HG03342 (cell line): ENCODE data around the gene PKM.

ENCODE experiments used
- ATAC-seq: cut with Tn5 transposase; IDR thresholded peaks from one replicate; pipeline ENCODE4 v1.9.1; 2021; ENCODE audit warnings: mild to moderate bottlenecking, moderate library complexity; ENCODE audit not compliant: unreplicated experiment

The PKM gene

DNA sequence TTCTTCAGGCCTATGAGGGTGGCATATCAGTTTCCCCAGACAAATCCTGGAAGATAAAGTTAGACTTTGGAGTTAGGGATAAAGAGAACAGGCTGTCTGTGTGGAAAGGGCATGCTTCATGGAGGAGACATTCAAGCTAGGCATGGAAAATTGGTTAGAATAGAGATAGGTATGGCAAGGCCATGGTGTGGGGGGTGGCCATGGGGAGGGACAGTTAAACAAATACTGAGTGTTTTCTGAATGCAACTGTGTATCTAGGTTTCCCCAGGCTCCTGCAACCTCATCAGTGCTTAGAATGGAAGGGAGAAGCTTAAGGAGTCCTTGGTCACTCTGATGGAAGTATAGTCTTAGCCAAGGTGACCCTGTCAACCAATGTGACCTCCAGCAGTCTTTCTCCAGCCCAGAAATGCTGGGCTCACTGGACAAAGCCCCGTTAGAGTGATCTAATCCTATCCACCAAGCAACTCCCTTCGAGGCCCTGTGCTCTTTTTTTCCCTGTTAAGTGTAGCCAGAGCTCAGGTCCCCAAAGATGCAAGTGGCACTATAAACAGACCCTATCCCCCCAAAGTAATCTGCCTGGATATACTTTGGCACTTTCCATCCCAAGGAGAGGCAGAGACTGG lies 5.5 kb upstream of the PKM start:
- ATAC-seq: no peak

DNA sequence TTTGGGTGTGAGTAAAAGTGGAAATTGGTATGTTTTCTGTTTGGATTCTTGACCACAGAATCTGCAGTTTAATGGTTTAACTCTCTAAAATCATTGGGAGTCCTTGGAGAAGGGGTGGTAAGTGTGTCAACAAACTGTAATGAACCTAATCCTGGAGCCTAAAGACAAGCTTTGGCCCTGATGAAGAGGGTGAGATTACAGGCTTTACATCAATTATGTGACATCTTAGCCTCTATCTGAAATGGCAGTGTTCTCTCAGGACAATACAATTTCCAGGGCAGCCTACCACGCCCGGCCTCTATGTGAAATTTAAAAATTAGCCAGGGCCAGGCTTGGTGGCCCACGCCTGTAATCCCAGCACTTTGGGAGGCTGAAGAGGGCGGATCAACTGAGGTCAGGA lies 4.3 kb upstream of the PKM start:
- no peak for ATAC-seq

DNA sequence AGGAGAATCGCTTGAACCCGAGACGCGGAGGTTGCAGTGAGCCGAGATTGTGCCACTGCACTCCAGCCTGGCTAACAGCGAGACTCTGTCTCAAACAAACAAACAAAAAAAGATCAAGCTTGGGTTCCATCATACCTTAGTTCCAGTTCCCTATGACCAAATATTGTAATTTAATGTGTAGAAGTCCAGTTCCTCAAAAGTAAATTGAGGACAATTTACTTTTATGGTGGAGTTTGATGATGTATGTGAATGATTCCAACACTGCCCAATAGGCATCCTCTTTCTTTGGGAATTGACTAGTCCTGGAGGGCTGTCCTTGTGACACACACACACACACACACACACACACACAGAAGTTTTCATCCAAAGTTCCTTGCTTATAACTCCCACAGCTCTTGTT lies 2.8 kb upstream of the PKM start:
- no peak for ATAC-seq

DNA sequence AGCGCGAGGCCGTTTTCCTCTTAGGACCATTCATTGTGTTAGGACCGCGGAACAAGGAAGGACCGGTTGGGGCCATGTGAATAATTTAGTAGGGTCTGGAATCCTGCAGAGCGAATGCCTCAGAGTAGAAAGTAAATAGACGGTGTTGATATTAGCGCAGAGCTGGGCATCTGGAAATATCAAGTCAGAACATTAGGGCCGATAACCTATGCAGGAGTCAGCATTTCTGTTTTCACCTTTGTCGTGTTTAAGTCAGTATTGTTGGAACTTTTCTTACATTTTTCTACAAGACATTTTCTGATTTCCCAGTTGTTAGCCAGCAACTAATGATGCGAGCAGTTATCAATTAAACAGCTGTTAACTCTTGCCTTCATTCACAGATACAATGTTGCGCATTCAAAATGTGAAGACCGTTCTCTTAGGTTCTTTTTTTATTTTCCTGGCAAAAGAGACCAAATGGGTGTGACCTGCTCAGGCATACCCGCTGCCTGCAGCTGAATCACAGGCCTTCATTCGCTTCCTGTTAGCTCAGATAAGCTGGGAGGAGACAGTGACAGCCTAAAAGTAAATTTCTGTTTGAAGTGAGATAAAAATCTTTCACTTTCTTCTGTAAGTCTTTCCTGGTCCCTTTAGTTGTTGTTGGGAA lies 966 bp upstream of the PKM start:
- ATAC-seq: no peak

DNA sequence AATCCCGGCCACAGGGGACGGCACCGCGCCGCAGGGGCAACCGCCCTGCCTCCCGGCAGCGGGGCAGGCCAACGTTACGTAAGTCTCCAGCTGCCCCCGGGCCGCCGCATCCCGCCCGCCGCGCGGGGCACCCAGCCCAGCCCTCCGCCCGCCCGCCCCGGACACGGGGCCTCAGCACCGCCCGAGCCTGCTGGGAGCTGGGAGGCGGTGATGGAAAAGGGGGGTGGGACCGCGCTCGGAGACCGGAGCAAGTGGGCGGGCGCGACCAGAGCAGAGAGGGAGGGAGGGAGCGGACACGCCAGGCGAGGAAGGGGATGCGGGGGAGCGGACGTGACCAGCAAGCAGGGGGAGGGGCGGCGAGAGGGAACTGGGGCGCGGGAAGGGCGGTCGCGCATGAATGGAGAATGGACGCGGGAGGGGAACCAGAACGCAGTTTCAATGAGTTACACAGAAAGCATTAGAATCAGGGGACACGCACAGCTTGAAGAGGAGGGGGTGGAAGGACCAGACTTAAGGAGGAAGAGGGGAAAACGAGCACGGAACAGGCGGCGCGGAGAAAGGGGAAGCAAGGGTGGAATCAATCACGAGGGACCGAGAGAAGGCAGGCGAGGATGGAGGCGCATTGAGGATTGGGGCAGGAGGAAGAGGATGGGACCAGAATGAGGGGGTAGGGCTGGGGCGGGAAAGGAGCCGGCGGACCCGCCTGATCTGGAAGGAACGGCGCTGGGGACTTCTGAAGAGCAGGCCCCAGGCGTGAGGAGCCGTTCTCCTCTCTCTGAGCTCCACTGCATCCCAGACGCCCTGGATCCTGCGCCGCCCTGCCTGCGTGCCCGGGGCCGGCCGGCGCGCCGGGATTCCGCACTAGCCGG lies 559 bp downstream of the PKM start:
- ATAC-seq: no peak

DNA sequence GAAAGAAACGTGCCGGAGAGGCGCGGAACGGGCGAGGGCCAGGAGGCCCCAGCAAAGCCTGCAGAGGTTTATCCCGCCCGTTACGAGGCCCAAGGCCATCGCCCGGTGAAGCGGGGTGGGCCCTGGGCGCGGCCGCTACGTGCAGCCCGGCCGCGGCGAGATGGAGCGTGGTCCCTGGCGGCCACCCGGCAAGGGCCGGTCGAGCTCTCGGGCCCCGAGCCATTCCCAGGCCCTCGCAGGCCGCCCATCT lies 1.1 kb downstream of the PKM start:
- no peak for ATAC-seq

DNA sequence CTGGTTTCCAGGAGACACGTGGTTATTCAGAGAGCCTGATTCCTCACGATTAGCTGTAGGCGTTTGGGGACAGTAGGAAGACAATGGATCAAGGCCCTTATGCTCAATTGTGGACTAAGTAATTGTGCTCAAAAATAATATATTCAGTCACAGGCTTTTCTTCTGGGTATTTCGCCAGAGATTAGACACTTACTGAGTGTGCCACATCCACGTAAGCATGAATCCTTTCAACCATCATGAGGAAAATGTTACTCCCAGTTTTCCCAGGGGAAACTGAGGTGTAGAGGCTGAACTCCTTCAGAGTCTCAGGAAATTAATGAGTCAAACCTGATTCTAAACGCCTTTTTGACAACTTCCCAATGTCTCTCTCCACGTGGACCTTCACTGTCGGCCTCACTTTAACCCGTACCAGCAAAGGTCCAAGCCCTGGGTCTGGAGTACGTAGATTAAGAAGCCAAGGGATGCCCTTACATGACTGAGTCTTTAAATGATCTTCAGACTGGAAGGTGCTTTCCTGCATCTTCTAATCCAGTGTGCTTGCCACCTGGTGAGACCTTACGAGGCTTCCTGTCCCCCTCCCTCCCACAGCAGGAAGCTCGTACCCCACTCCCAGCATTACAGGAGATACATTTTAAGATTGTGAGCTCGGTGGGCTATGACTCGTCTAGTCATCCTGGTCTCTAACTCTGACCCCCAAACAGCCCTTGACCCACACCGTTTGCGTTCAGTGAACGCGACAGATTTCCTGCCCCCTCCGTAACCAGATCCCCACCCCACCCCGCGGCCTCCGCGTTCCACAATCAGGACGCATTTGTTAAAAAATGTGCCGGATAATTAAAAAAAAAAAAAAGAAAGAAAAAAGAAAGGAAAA lies 1.7 kb downstream of the PKM start:
- ATAC-seq: no peak

DNA sequence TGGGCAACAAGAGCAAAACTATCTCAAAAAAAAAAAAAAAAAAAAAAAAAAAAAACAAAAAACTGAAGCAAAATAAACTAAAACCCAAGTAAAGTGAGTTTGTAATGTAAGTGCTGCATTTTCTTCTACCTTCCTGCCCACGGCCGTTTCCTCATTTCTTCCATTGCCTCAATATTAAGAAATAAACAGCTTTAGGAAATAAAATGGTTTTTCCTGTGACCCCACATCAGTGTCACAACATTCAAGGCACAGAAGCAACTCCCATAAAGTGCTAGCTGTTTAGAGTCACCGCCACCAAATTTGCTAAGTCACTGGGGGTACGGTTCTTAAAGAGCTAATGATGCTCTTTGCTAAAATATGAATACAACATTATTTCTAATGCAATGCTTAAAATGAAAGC lies 3.3 kb downstream of the PKM start:
- ATAC-seq: no peak

DNA sequence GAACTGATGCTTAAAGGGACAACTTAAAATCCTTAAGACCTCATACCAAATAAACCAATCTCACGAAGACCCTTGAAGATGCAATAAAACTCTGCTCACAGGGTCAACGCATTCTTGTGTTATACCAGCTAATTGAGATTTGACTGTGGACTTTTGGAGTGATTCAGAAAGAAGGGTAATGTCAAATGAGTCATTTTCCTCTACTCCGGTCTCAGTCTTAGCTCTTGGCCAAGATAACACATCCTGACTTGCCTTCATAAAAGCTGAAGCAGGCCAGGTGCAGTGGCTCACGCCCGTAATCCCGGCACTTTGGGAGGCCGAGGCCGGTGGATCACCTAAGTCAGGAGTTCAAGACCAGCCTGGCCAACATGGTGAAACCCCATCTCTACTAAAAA lies 3.8 kb downstream of the PKM start:
- no peak for ATAC-seq

DNA sequence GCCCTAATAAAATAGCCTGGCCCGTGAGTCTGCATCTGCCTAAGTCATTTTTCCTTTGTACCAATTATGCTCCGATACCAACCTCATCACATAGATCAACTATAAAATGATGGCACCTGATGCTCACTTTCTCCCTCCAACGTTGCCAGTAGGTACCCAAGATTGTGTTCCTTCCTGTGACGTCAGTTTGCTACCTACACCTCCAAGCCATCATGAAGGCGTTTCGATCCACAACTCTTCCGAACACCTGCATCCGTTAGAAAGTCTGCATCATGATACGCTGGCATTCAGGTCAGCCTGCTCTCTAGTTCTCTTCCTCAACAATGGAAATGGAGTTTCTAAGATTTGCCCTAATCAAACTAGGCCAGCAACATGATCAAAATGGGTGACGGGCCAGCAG lies 7.7 kb downstream of the PKM start:
- ATAC-seq: no peak

DNA sequence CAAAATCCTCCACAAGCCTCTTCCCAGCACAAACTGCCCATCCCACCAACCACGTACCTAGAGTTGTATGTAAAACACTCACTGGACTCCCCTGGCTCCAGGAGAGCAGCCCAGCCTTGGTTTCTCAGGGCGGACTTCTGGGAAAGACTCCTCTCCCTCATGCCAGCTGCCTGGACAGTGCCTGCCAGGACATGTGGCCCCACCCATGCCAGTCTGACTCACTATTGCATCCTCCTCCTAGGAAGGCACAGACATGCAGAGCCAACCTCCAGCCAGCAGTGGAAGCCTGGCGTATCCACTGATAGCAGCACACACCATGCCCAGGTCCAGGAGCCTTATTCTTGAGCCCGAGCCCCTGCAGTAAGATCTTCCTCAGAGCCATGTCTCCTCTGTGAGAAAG lies 8.6 kb downstream of the PKM start:
- ATAC-seq: no peak

DNA sequence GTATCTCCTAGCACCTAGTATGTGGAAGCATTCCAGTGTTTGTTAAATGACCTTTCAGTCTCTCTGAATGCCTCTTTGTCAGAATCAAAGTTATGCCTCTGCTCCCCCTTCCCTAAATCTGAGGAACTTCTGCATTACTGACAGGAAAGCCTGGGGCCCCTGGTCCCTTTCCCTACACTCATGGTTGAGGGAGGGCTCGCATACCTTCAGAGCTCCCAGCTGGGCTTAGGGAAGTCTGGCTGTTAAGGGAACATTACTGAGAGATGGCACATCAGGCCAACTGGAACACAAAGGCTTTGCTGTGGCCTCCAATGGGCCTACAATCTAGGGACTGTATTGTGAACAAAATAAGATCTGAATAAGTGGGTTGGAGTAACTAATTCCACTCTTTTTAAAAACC lies 10.3 kb downstream of the PKM start:
- ATAC-seq: no peak

DNA sequence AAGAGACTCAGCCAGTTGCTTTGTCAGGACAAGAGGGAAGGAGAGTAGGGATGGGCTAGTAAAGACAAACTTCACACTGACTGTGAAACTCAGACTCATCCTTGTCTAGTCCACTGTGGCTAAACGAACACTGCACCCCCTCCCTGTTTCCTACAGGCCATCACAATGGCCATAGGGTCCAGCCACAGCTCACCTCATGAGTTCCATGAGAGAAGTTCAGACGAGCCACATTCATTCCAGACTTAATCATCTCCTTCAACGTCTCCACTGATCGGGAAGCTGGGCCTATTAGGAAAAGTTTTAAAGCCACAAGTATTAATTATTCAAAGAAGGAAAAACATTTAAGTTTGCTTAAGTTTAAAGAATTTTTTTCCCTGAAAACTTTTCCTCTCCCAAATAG lies 13.8 kb downstream of the PKM start:
- ATAC-seq: no peak

DNA sequence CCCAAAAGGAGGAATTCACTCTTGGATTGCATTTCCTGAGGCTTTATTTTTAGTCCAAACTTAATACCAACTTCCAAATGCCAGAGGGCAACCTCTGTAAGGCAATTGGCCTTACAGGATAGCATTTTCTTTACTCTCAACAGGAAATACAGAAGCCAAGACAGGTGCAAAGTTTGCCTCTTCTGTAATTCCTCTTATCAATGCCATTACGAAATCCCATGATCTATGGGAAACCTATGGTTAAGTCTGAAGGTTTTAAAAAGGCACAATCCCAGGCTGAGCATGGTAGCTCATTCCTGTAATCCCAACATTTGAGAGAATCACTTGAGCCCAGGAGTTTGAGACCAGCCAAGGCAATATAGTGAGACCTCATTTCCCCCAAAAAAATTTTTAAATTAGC lies 14.9 kb downstream of the PKM start:
- ATAC-seq: no peak

DNA sequence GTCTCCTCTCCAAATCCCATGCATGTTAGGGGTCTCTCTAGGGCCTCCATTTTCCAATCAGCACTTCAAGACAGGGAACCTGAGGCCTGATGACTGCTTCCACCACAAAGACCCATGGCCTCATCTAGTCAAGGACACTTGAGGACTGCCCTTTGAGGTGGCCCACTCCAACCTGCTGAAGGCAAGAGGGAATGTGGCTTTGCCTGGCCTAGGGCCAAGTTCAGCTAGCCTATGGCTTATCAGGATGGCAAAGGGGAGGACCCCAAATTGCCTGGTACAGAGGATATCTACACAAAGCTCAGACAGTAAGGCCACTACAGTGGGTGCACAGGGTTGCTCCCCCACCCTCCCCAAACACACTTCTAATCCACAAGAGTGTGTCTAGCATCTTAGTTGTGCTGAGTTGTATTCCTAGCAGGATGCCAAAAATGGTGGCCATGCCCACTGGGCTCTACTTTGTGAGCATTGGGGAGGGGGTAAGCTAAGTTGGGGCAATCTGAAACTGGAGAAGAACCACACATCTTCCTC lies 23.4 kb downstream of the PKM start:
- ATAC-seq: no peak

DNA sequence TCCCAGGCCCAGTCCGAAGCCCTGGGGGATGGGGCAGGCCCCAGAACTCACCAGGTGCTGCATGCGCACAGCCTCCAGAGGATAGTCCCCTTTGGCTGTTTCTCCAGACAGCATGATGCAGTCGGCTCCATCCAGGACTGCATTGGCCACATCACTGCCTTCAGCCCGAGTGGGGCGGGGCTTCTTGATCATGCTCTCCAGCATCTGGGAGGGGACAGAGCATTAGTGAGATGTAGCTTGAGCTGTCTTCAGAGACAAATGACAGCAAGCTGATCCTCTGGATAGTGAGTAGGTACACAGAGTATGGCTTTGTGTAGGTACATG lies 24.4 kb downstream of the PKM start:
- no peak for ATAC-seq

DNA sequence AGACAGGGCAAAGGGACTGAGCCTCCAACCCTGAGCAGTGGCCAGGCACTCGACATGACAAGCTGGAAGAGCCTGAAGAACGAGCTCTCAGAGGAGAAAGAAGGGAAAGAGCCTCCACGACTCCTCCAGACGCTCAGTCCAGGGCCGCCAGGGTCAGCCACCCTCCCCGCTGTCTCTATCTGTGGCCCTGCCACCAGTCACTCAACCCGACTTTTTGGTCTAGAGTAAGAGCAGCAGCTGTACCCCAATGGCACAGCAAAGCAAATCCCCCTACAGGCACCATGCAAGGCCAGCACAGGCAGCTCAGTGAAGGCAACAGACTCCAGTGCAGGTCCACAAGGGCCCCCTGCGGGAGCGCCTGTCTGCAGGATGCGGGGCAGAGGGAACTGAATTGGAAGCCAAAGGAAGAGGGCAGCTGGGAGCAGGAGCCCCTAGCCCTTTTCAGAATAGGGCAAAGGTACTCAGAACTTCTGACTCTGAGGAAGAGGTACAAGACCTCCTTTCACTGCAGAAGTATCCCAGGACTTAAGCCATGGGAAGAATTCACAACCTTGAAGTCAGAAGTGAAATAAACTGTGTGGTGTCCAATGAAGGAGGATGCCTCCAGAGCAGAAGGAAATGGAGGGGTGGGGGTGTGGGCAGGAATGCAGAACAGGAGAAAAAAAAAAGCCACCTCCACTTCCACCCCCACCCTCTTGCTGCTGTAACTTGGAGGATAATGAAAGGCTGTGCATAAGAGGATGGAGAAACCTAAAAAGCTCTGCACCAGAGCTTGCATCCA lies 24.9 kb downstream of the PKM start:
- no peak for ATAC-seq

DNA sequence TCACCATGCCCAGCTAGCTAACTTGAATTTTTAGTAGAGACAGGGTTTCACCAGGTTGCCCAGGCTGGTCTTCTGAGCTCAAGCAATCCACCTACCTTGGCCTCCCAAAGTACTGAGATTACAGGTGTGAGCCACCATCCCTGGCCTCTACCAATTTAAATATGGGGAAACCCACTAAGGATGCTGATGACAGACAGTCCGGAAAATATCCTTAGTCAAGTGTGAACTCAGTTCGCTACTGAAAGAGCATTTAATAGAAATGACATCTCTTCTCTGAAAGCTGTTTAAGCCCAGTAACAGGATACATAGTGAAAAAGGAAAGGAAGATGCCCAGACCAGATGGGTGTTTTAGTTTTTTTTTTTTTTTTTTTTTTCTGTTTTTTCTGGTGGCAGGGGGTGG lies 25.7 kb downstream of the PKM start:
- no peak for ATAC-seq

DNA sequence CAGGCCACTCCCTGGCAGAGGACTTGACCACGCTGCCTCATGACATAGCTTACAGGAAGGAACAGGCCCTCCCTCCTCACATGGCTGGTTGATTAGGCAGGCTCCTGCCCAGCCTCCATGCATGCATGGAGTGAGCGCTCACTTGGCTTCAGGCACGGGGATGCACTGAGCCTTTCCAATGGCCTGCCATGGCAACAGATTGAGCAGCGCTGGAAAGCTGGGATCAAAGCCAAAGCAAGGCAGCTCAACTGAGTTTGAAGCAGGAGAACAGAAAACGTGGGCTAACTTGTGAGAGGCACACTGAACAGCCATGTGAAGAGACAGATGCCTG lies 27.5 kb downstream of the PKM start:
- ATAC-seq: no peak

DNA sequence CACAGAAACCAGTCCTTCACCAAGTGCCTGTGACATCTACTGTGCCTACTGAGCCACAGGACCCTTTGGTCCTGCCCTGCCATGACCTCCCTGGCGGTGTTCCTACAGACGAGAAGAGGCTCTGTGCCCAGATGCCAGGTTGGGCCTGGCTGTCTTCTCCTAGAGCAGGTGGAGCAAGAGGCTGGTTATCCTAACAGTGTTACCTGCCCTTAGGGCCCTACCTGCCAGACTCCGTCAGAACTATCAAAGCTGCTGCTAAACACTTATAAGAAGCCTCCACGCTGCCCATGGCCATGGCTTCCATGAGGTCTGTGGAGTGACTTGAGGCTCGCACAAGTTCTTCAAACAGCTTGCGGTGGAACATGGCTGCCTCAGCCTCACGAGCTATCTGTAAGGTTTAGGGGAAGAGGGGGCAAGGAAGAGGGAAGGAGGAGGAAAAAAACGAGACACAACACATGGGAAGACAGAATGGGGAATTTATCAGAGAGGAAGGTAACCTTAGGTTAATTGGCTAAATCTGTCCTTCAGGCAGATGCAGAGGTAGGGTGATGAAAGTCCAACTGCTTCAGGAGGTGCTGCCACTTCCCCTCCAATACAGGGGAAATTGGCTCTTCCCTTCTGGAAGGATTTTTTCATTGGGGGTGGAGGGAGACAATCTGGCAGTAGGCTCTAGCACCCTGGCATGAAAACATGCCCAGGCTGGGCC lies 28.0 kb downstream of the PKM start:
- ATAC-seq: no peak
